ENCODE data around the gene GAS7.

The GAS7 gene

GRCh38 chr17:9979463-9979995, 218.9 kb downstream of the GAS7 start:
- H3K27ac ChIP-seq, result no peak overlapping the region
- H3K4me2 ChIP-seq, result no peak overlapping the region
- no peak overlapping the region for H3K9ac ChIP-seq
- no peak overlapping the region for H2AFZ ChIP-seq (ENCODE audit: low read depth)
- TF ChIP-seq CTCF (conservative IDR thresholded peaks at IDR 0.05; ENCODE audit: low read depth, low read length), result no peak
- H3K27me3 ChIP-seq (ENCODE audit: insufficient read depth, low read depth), result no peaks in the 10 kb centered on the region
- no peaks in the 10 kb centered on the region for H3K36me3 ChIP-seq (ENCODE audit: insufficient read depth)
- H3K4me1 ChIP-seq (ENCODE audit: low read depth, poor library complexity, severe bottlenecking), result no peaks in the 10 kb centered on the region
- no peaks in the 10 kb centered on the region for H3K79me2 ChIP-seq (ENCODE audit: insufficient read depth, low read depth)
- H3K4me3 ChIP-seq (IDR thresholded peaks at IDR 0.05; ENCODE audit: insufficient read depth, low read depth, low read length), result no peak overlapping the region
- H4K20me1 ChIP-seq (ENCODE audit: insufficient read depth), result no peaks in the 10 kb centered on the region

- H4K20me1 ChIP-seq (ENCODE audit: insufficient read depth), result no peaks in the 10 kb centered on the region
- H2AFZ ChIP-seq (ENCODE audit: low read depth), result no peak overlapping the region
- no peaks in the 10 kb centered on the region for H3K4me1 ChIP-seq (ENCODE audit: low read depth, poor library complexity, severe bottlenecking)
- no peaks in the 10 kb centered on the region for H3K27me3 ChIP-seq (ENCODE audit: insufficient read depth, low read depth)
- TF ChIP-seq CTCF (conservative IDR thresholded peaks at IDR 0.05; ENCODE audit: low read depth, low read length), result no peak
- no peak overlapping the region for H3K27ac ChIP-seq
- H3K9ac ChIP-seq, result no peak overlapping the region
- no peak overlapping the region for H3K4me2 ChIP-seq
- H3K4me3 ChIP-seq (IDR thresholded peaks at IDR 0.05; ENCODE audit: insufficient read depth, low read depth, low read length), result no peak overlapping the region
- H3K36me3 ChIP-seq (ENCODE audit: insufficient read depth), result no peaks in the 10 kb centered on the region
- H3K79me2 ChIP-seq (ENCODE audit: insufficient read depth, low read depth), result no peaks in the 10 kb centered on the region
These were observed 221.2 kb downstream of the GAS7 start for GRCh38 chr17:9977180-9977575.

- Histone ChIP-seq H3K79me2 (ENCODE audit: insufficient read depth, low read depth) (no peaks in the 10 kb centered on the region), H3K4me2 (no peak overlapping the region), H3K27ac (no peak overlapping the region), H3K27me3 (ENCODE audit: insufficient read depth, low read depth) (no peaks in the 10 kb centered on the region), H3K36me3 (ENCODE audit: insufficient read depth) (no peaks in the 10 kb centered on the region), H3K4me3 (IDR thresholded peaks at IDR 0.05; ENCODE audit: insufficient read depth, low read depth, low read length) (no peak overlapping the region), H3K9ac (no peak overlapping the region), H4K20me1 (ENCODE audit: insufficient read depth) (no peaks in the 10 kb centered on the region), H2AFZ (ENCODE audit: low read depth) (no peak overlapping the region), H3K4me1 (ENCODE audit: low read depth, poor library complexity, severe bottlenecking) (no peaks in the 10 kb centered on the region)
- TF ChIP-seq CTCF (conservative IDR thresholded peaks at IDR 0.05; ENCODE audit: low read depth, low read length), result no peak
These were observed 221.9 kb downstream of the GAS7 start for GRCh38 chr17:9976283-9977179.

- no peak overlapping the region for H3K4me2 ChIP-seq
- H2AFZ ChIP-seq (ENCODE audit: low read depth), result no peak overlapping the region
- H3K79me2 ChIP-seq (ENCODE audit: insufficient read depth, low read depth), result no peaks in the 10 kb centered on the region
- no peak for TF ChIP-seq CTCF (conservative IDR thresholded peaks at IDR 0.05; ENCODE audit: low read depth, low read length)
- H3K4me1 ChIP-seq (ENCODE audit: low read depth, poor library complexity, severe bottlenecking), result no peaks in the 10 kb centered on the region
- H3K4me3 ChIP-seq (IDR thresholded peaks at IDR 0.05; ENCODE audit: insufficient read depth, low read depth, low read length), result no peak overlapping the region
- no peaks in the 10 kb centered on the region for H3K27me3 ChIP-seq (ENCODE audit: insufficient read depth, low read depth)
- H3K27ac ChIP-seq, result no peak overlapping the region
- H3K36me3 ChIP-seq (ENCODE audit: insufficient read depth), result no peaks in the 10 kb centered on the region
- no peak overlapping the region for H3K9ac ChIP-seq
- H4K20me1 ChIP-seq (ENCODE audit: insufficient read depth), result no peaks in the 10 kb centered on the region
These were observed 223.7 kb downstream of the GAS7 start for GRCh38 chr17:9974448-9975381.

Data from KMS-11 (cell line).